ENCODE results near the gene HIRIP3.

Gene HIRIP3

GRCh38 chr16:29959293-29959692, 36.1 kb downstream of the HIRIP3 start:
- no peak overlapping the region for H3K27ac ChIP-seq (ENCODE audit: low read depth, low read length)
- no peak overlapping the region for H4K8ac ChIP-seq (ENCODE audit: low read depth, low read length)
- H3K4me3 ChIP-seq (ENCODE audit: low read depth, low read length) = no peak overlapping the region
- H3K14ac ChIP-seq (ENCODE audit: low read length) = no peak overlapping the region
- H2BK120ac ChIP-seq (ENCODE audit: insufficient read depth, low read length, poor library complexity) = no peak overlapping the region
- H3K36me3 ChIP-seq (ENCODE audit: control insufficient read depth in 1 of 2, insufficient read depth in 2 of 2, low read length in 2 of 2) = peaks cover 0 to 3% of the 10 kb centered on the region in 2 experiments
- peaks cover 3 to 8% of the 10 kb centered on the region in 2 experiments for H3K4me1 ChIP-seq (ENCODE audit: control insufficient read depth in 1 of 2, insufficient read depth in 2 of 2, low read length in 2 of 2)
- no peak overlapping the region for H3K23ac ChIP-seq (ENCODE audit: low read length)
- no peak overlapping the region for H2AFZ ChIP-seq (ENCODE audit: insufficient read depth, low read length, poor library complexity)
- no peak overlapping the region for H3K9ac ChIP-seq (ENCODE audit: low read length)
- H3K27me3 ChIP-seq (ENCODE audit: insufficient read depth, low read length) = no peaks in the 10 kb centered on the region
- no CpG with 5 or more reads among the region's 9 CpGs for WGBS (ENCODE audit: extremely low coverage, insufficient coverage, insufficient read length)
- peaks cover 15% of the 10 kb centered on the region for H3K79me1 ChIP-seq (ENCODE audit: low read length)
- no peak overlapping the region for H4K91ac ChIP-seq (ENCODE audit: low read depth, low read length)
- no peak overlapping the region for H2AK5ac ChIP-seq (ENCODE audit: low read length)
- H3K79me2 ChIP-seq (ENCODE audit: control insufficient read depth, insufficient read depth, low read length, poor library complexity) = peaks cover 6% of the 10 kb centered on the region
- no peak overlapping the region for H2BK5ac ChIP-seq (ENCODE audit: low read depth, low read length, poor library complexity)
- DNase-seq = no peak
- no peak overlapping the region for H2BK12ac ChIP-seq (ENCODE audit: low read length)
- H4K12ac ChIP-seq (ENCODE audit: low read depth, low read length) = no peak overlapping the region
- no peak overlapping the region for H3K4me2 ChIP-seq (ENCODE audit: low read length)
- no peak overlapping the region for H3K4ac ChIP-seq (ENCODE audit: low read depth, low read length)
- no peaks in the 10 kb centered on the region for H3K9me3 ChIP-seq (ENCODE audit: insufficient read depth, low read depth, low read length)
- no peak overlapping the region for H3K18ac ChIP-seq (ENCODE audit: low read length)

- H3K4me1 ChIP-seq (ENCODE audit: control insufficient read depth in 1 of 2, insufficient read depth in 2 of 2, low read length in 2 of 2) = peaks cover 3 to 8% of the 10 kb centered on the region in 2 experiments
- H3K9me3 ChIP-seq (ENCODE audit: insufficient read depth, low read depth, low read length) = no peaks in the 10 kb centered on the region
- peaks cover 0 to 3% of the 10 kb centered on the region in 2 experiments for H3K36me3 ChIP-seq (ENCODE audit: control insufficient read depth in 1 of 2, insufficient read depth in 2 of 2, low read length in 2 of 2)
- H4K12ac ChIP-seq (ENCODE audit: low read depth, low read length) = no peak overlapping the region
- no peak overlapping the region for H3K18ac ChIP-seq (ENCODE audit: low read length)
- peaks cover 15% of the 10 kb centered on the region for H3K79me1 ChIP-seq (ENCODE audit: low read length)
- H4K8ac ChIP-seq (ENCODE audit: low read depth, low read length) = no peak overlapping the region
- WGBS (ENCODE audit: extremely low coverage, insufficient coverage, insufficient read length) = no CpG with 5 or more reads among the region's 5 CpGs
- no peak overlapping the region for H2AFZ ChIP-seq (ENCODE audit: insufficient read depth, low read length, poor library complexity)
- no peak overlapping the region for H4K91ac ChIP-seq (ENCODE audit: low read depth, low read length)
- no peak for DNase-seq
- H3K27ac ChIP-seq (ENCODE audit: low read depth, low read length) = no peak overlapping the region
- H2AK5ac ChIP-seq (ENCODE audit: low read length) = no peak overlapping the region
- no peaks in the 10 kb centered on the region for H3K27me3 ChIP-seq (ENCODE audit: insufficient read depth, low read length)
- no peak overlapping the region for H2BK12ac ChIP-seq (ENCODE audit: low read length)
- no peak overlapping the region for H3K23ac ChIP-seq (ENCODE audit: low read length)
- no peak overlapping the region for H3K4ac ChIP-seq (ENCODE audit: low read depth, low read length)
- no peak overlapping the region for H3K14ac ChIP-seq (ENCODE audit: low read length)
- no peak overlapping the region for H2BK5ac ChIP-seq (ENCODE audit: low read depth, low read length, poor library complexity)
- no peak overlapping the region for H2BK120ac ChIP-seq (ENCODE audit: insufficient read depth, low read length, poor library complexity)
- H3K9ac ChIP-seq (ENCODE audit: low read length) = no peak overlapping the region
- peaks cover 6% of the 10 kb centered on the region for H3K79me2 ChIP-seq (ENCODE audit: control insufficient read depth, insufficient read depth, low read length, poor library complexity)
- H3K4me2 ChIP-seq (ENCODE audit: low read length) = no peak overlapping the region
- no peak overlapping the region for H3K4me3 ChIP-seq (ENCODE audit: low read depth, low read length)
Observed at GRCh38 chr16:29958756-29959155, 36.7 kb downstream of the HIRIP3 start.

GRCh38 chr16:29951625-29952365, 43.6 kb downstream of the HIRIP3 start:
- peak in 1 of 2 donors; percentile 23 for DNase-seq
- H3K27me3 ChIP-seq (ENCODE audit: insufficient read depth, low read length) = no peaks in the 10 kb centered on the region
- WGBS (ENCODE audit: extremely low coverage, insufficient coverage, insufficient read length) = no CpG with 5 or more reads among the region's 8 CpGs
- H3K4me2 ChIP-seq (ENCODE audit: low read length) = no peak overlapping the region
- no peak overlapping the region for H2BK120ac ChIP-seq (ENCODE audit: insufficient read depth, low read length, poor library complexity)
- H3K4me3 ChIP-seq (ENCODE audit: low read depth, low read length) = no peak overlapping the region
- peaks cover 5% of the 10 kb centered on the region for H3K79me1 ChIP-seq (ENCODE audit: low read length)
- no peak overlapping the region for H3K18ac ChIP-seq (ENCODE audit: low read length)
- no peak overlapping the region for H3K14ac ChIP-seq (ENCODE audit: low read length)
- H2AFZ ChIP-seq (ENCODE audit: insufficient read depth, low read length, poor library complexity) = no peak overlapping the region
- H3K27ac ChIP-seq (ENCODE audit: low read depth, low read length) = no peak overlapping the region
- no peak overlapping the region for H3K9ac ChIP-seq (ENCODE audit: low read length)
- H3K79me2 ChIP-seq (ENCODE audit: control insufficient read depth, insufficient read depth, low read length, poor library complexity) = no peaks in the 10 kb centered on the region
- H3K4me1 ChIP-seq (ENCODE audit: control insufficient read depth in 1 of 2, insufficient read depth in 2 of 2, low read length in 2 of 2) = peaks cover 0 to 10% of the 10 kb centered on the region in 2 experiments
- no peak overlapping the region for H4K8ac ChIP-seq (ENCODE audit: low read depth, low read length)
- no peak overlapping the region for H3K4ac ChIP-seq (ENCODE audit: low read depth, low read length)
- H4K91ac ChIP-seq (ENCODE audit: low read depth, low read length) = peak overlapping the region; percentile 1
- no peaks in the 10 kb centered on the region for H3K9me3 ChIP-seq (ENCODE audit: insufficient read depth, low read depth, low read length)
- no peak overlapping the region for H4K12ac ChIP-seq (ENCODE audit: low read depth, low read length)
- H3K36me3 ChIP-seq (ENCODE audit: control insufficient read depth in 1 of 2, insufficient read depth in 2 of 2, low read length in 2 of 2) = no peaks in the 10 kb centered on the region
- no peak overlapping the region for H3K23ac ChIP-seq (ENCODE audit: low read length)
- H2BK12ac ChIP-seq (ENCODE audit: low read length) = peak overlapping the region; percentile 42
- no peak overlapping the region for H2AK5ac ChIP-seq (ENCODE audit: low read length)
- H2BK5ac ChIP-seq (ENCODE audit: low read depth, low read length, poor library complexity) = no peak overlapping the region

- Histone ChIP-seq H3K14ac (ENCODE audit: low read length) (peak overlapping the region; percentile 10), H3K23ac (ENCODE audit: low read length) (no peak overlapping the region), H3K79me1 (ENCODE audit: low read length) (peaks cover 5% of the 10 kb centered on the region), H3K9me3 (ENCODE audit: insufficient read depth, low read depth, low read length) (no peaks in the 10 kb centered on the region), H2AFZ (ENCODE audit: insufficient read depth, low read length, poor library complexity) (no peak overlapping the region), H4K12ac (ENCODE audit: low read depth, low read length) (no peak overlapping the region), H2BK120ac (ENCODE audit: insufficient read depth, low read length, poor library complexity) (no peak overlapping the region), H3K9ac (ENCODE audit: low read length) (no peak overlapping the region), H3K36me3 (ENCODE audit: control insufficient read depth in 1 of 2, insufficient read depth in 2 of 2, low read length in 2 of 2) (no peaks in the 10 kb centered on the region), H2BK5ac (ENCODE audit: low read depth, low read length, poor library complexity) (peak overlapping the region; percentile 18), H3K4me1 (ENCODE audit: control insufficient read depth in 1 of 2, insufficient read depth in 2 of 2, low read length in 2 of 2) (peaks cover 0 to 10% of the 10 kb centered on the region in 2 experiments), H3K4me2 (ENCODE audit: low read length) (no peak overlapping the region), H3K18ac (ENCODE audit: low read length) (no peak overlapping the region), H3K27ac (ENCODE audit: low read depth, low read length) (peak overlapping the region; percentile 72), H3K4me3 (ENCODE audit: low read depth, low read length) (no peak overlapping the region), H3K27me3 (ENCODE audit: insufficient read depth, low read length) (no peaks in the 10 kb centered on the region), H4K91ac (ENCODE audit: low read depth, low read length) (peak overlapping the region; percentile 37), H2BK12ac (ENCODE audit: low read length) (no peak overlapping the region), H3K4ac (ENCODE audit: low read depth, low read length) (no peak overlapping the region), H2AK5ac (ENCODE audit: low read length) (no peak overlapping the region), H4K8ac (ENCODE audit: low read depth, low read length) (no peak overlapping the region), H3K79me2 (ENCODE audit: control insufficient read depth, insufficient read depth, low read length, poor library complexity) (no peaks in the 10 kb centered on the region)
- no CpG with 5 or more reads among the region's 4 CpGs for WGBS (ENCODE audit: extremely low coverage, insufficient coverage, insufficient read length)
- DNase-seq = peak; percentile 77 to 78
Observed at GRCh38 chr16:29950806-29951461, 44.5 kb downstream of the HIRIP3 start.
